Trophoblast cell (in vitro differentiated cells and primary cell): ENCODE measurements around the gene STXBP6. TPM values are rescaled to one million over a fixed set of nuclear protein-coding genes. Genes with fewer than 3 reads are reported as not detected.
A peak's percentile ranks its signal among the peaks of the same experiment; 100 is the strongest.

Experiments used
- DNase-seq, 2 donors: peaks; one replicate each; pipeline ENCODE4 v3.0.0-alpha.2; 2016
- H2AFZ ChIP-seq: 2 replicates; pipeline ENCODE4 v1.6.1; 2013; ENCODE audit warnings: low read length, moderate library complexity, mild to moderate bottlenecking; ENCODE audit not compliant: insufficient read depth, poor library complexity
- H2AK5ac ChIP-seq: 2 replicates; pipeline ENCODE4 v1.6.1; 2013; ENCODE audit warnings: mild to moderate bottlenecking, low read length
- H2BK120ac ChIP-seq: 2 replicates; pipeline ENCODE4 v1.6.1; 2013; ENCODE audit warnings: low read length, mild to moderate bottlenecking, moderate library complexity; ENCODE audit not compliant: insufficient read depth, poor library complexity
- H2BK12ac ChIP-seq: 2 replicates; pipeline ENCODE4 v1.6.1; 2013; ENCODE audit warnings: mild to moderate bottlenecking, low read length, moderate library complexity
- H2BK5ac ChIP-seq: 2 replicates; pipeline ENCODE4 v1.6.1; 2013; ENCODE audit warnings: low read length, low read depth, moderate library complexity, mild to moderate bottlenecking; ENCODE audit not compliant: poor library complexity
- H3K14ac ChIP-seq: 2 replicates; pipeline ENCODE4 v1.6.1; 2013; ENCODE audit warnings: mild to moderate bottlenecking, low read length
- H3K18ac ChIP-seq: 2 replicates; pipeline ENCODE4 v1.6.1; 2013; ENCODE audit warnings: mild to moderate bottlenecking, low read length
- H3K23ac ChIP-seq: 2 replicates; pipeline ENCODE4 v1.6.1; 2013; ENCODE audit warnings: low read length
- H3K27ac ChIP-seq: 2 replicates; pipeline ENCODE4 v1.5.1; 2013; ENCODE audit warnings: low read depth, mild to moderate bottlenecking, inconsistent platforms, low read length, moderate library complexity
- H3K27me3 ChIP-seq: 2 replicates; pipeline ENCODE4 v1.6.1; 2013; ENCODE audit warnings: inconsistent platforms, mild to moderate bottlenecking, low read length, moderate library complexity; ENCODE audit not compliant: insufficient read depth
- H3K36me3 ChIP-seq, 2 experiments: 1 replicate in 1 of 2; 2 replicates in 1 of 2; pipeline ENCODE4 v1.6.1; 2013; ENCODE audit warnings: low read length in 2 of 2, mild to moderate bottlenecking in 2 of 2, moderate library complexity in 1 of 2; ENCODE audit not compliant: insufficient read depth in 2 of 2, control insufficient read depth in 1 of 2
- H3K4ac ChIP-seq: 2 replicates; pipeline ENCODE4 v1.6.1; 2013; ENCODE audit warnings: low read depth, mild to moderate bottlenecking, low read length, moderate library complexity
- H3K4me1 ChIP-seq, 2 experiments: 1 replicate in 1 of 2; 2 replicates in 1 of 2; pipeline ENCODE4 v1.6.1; 2013; ENCODE audit warnings: low read length in 2 of 2, mild to moderate bottlenecking in 2 of 2, moderate library complexity in 1 of 2; ENCODE audit not compliant: insufficient read depth in 2 of 2, control insufficient read depth in 1 of 2
- H3K4me2 ChIP-seq: 2 replicates; pipeline ENCODE4 v1.6.1; 2013; ENCODE audit warnings: inconsistent platforms, mild to moderate bottlenecking, low read length, moderate library complexity
- H3K4me3 ChIP-seq: 2 replicates; pipeline ENCODE4 v1.5.1; 2013; ENCODE audit warnings: mild to moderate bottlenecking, low read depth, low read length, inconsistent platforms
- H3K79me1 ChIP-seq: one replicate; pipeline ENCODE4 v1.6.1; 2013; ENCODE audit warnings: low read length
- H3K79me2 ChIP-seq: 2 replicates; pipeline ENCODE4 v1.6.1; 2013; ENCODE audit warnings: low read length, mild to moderate bottlenecking; ENCODE audit not compliant: control insufficient read depth, insufficient read depth, poor library complexity
- H3K9ac ChIP-seq: 2 replicates; pipeline ENCODE4 v1.6.1; 2013; ENCODE audit warnings: mild to moderate bottlenecking, low read length
- H3K9me3 ChIP-seq: 2 replicates; pipeline ENCODE4 v1.6.1; 2013; ENCODE audit warnings: low read depth, mild to moderate bottlenecking, control low read depth, inconsistent platforms, low read length; ENCODE audit not compliant: insufficient read depth
- H4K12ac ChIP-seq: 2 replicates; pipeline ENCODE4 v1.6.1; 2013; ENCODE audit warnings: low read depth, mild to moderate bottlenecking, low read length, moderate library complexity
- H4K8ac ChIP-seq: 2 replicates; pipeline ENCODE4 v1.6.1; 2013; ENCODE audit warnings: low read depth, mild to moderate bottlenecking, low read length, moderate library complexity
- H4K91ac ChIP-seq: one replicate; pipeline ENCODE4 v1.6.1; 2013; ENCODE audit warnings: low read depth, mild to moderate bottlenecking, low read length, moderate library complexity
- WGBS: extraction: QIAGEN DNeasy Blood & Tissue Kit; methylation state at CpG from one replicate; pipeline ENCODE4 v1.1.7; 2013; ENCODE audit warnings: missing lambda C conversion rate; ENCODE audit not compliant: insufficient read length, insufficient coverage; ENCODE audit errors: extremely low coverage; 5-methylcytosine and 5-hydroxymethylcytosine counted together
- polyA plus RNA-seq: library from polyadenylated mRNA; stranded (reverse); fragments of 200-250 nt; gene quantifications from 2 replicates; pipeline ENCODE4 v1.2.3, GENCODE V29; 2013

STXBP6 gene
- polyA plus RNA-seq: 1.5 and 1.8 TPM in 2 replicates

DNA sequence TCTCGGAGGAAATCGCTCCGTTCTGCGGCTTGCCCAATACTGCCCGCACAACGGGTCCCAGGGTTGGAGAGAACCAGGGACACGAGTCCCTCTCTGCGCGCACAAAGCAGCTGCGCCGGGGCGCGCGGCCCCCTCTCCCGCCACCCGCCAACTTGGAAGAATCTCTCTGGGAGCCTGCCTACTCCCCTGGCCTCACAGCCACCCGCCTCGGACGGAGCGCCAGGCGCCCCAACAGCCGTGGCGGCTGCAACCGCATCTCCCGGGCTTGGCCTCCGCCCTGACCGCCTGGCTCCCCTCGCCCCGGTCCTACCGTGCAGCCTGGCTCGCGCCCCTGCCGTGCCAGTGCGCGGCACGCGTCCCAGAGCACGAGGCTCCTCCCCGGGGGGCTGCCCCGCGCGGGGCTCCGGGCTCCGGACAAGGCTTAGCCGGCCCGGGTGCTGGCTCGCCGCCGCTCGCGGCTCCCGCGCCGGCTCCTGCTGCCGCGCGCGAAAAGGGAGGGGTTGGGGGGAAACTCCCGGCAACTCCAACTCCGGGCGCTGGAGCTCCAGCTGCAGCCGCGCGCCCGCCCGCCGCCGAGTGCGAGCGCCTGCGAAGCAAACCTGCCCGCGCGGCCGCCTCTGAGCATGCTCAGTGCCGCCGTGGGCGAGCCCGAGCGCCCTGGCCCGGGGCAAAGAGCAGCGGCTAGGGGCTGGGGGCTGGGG lies at the start of gene STXBP6:
STXBP6 (minus strand) TSS at position 580 of the 701 bp plus-strand sequence. CDS start 75,329 bp downstream, outside the sequence.
- H3K4me3 ChIP-seq: peak within 1 kb of the TSS; percentile 80
- peak within 1 kb of the TSS; percentile 13 for H4K91ac ChIP-seq
- H2BK5ac ChIP-seq: no peak within 1 kb of the TSS
- H2AK5ac ChIP-seq: no peak within 1 kb of the TSS
- no peak within 1 kb of the TSS for H3K9ac ChIP-seq
- peak within 1 kb of the TSS; percentile 66 for H2AFZ ChIP-seq
- DNase-seq: peak in 1 of 2 donors; percentile 13
- no peak within 1 kb of the TSS for H3K27ac ChIP-seq
- no peak within 1 kb of the TSS for H2BK12ac ChIP-seq
- peaks cover 39% of the 10 kb centered on the region for H3K27me3 ChIP-seq
- WGBS: no CpG with 5 or more reads among the region's 82 CpGs
- no peaks in the 10 kb centered on the region for H3K36me3 ChIP-seq
- peak within 1 kb of the TSS; percentile 100 for H3K4me2 ChIP-seq
- H4K8ac ChIP-seq: peak within 1 kb of the TSS; percentile 53
- no peaks in the 10 kb centered on the region for H3K79me1 ChIP-seq
- no peak within 1 kb of the TSS for H3K23ac ChIP-seq
- H3K14ac ChIP-seq: no peak within 1 kb of the TSS
- no peak within 1 kb of the TSS for H3K4ac ChIP-seq
- H3K9me3 ChIP-seq: peaks cover 3% of the 10 kb centered on the region
- peaks cover 5 to 8% of the 10 kb centered on the region in 2 experiments for H3K4me1 ChIP-seq
- no peak within 1 kb of the TSS for H4K12ac ChIP-seq
- H3K18ac ChIP-seq: peak within 1 kb of the TSS; percentile 61
- H2BK120ac ChIP-seq: no peak within 1 kb of the TSS
- H3K79me2 ChIP-seq: no peaks in the 10 kb centered on the region

DNA sequence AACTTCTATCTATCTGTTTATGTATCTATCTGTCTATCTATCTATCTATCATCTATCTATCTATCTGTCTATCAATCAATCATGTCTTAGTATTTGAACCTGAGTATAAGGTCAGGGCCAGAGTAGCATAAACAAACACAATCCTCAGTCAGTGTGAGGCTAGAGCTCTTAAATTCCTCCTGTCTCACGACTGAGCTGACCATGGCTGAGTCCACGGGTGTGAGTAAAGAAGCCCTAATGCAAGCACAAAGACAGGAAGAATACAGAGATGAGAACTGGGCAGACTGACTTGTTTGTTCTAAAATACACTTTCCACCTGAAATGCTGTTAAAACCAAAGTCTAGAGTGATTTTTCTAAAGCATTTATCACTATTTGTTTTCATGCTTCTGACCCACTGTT lies 47.2 kb upstream of the STXBP6 start:
- Histone ChIP-seq H3K27me3 (no peaks in the 10 kb centered on the region), H3K4me1 (peaks cover 5 to 11% of the 10 kb centered on the region in 2 experiments), H2AK5ac (no peak overlapping the region), H2AFZ (no peak overlapping the region), H4K8ac (no peak overlapping the region), H3K23ac (no peak overlapping the region), H3K79me2 (no peaks in the 10 kb centered on the region), H3K9ac (no peak overlapping the region), H2BK12ac (no peak overlapping the region), H3K27ac (no peak overlapping the region), H2BK120ac (no peak overlapping the region), H3K18ac (no peak overlapping the region), H3K4me2 (no peak overlapping the region), H3K4me3 (no peak overlapping the region), H4K12ac (no peak overlapping the region), H3K79me1 (peaks cover 11% of the 10 kb centered on the region), H4K91ac (no peak overlapping the region), H3K14ac (no peak overlapping the region), H3K9me3 (no peaks in the 10 kb centered on the region), H2BK5ac (no peak overlapping the region), H3K36me3 (no peaks in the 10 kb centered on the region), H3K4ac (no peak overlapping the region)
- DNase-seq: no peak
- WGBS: no CpG with 5 or more reads among the region's 2 CpGs

- H2BK5ac ChIP-seq: no peak overlapping the region
- no peak overlapping the region for H3K14ac ChIP-seq
- no CpG with 5 or more reads among the region's 5 CpGs for WGBS
- peaks cover 7 to 11% of the 10 kb centered on the region in 2 experiments for H3K4me1 ChIP-seq
- no peak overlapping the region for H3K4ac ChIP-seq
- DNase-seq: no peak
- no peak overlapping the region for H2AFZ ChIP-seq
- no peak overlapping the region for H3K9ac ChIP-seq
- H2AK5ac ChIP-seq: peak overlapping the region; percentile 66
- H4K12ac ChIP-seq: no peak overlapping the region
- H4K91ac ChIP-seq: peak overlapping the region; percentile 8
- H3K79me1 ChIP-seq: peaks cover 13% of the 10 kb centered on the region
- H3K79me2 ChIP-seq: no peaks in the 10 kb centered on the region
- H4K8ac ChIP-seq: no peak overlapping the region
- H3K27ac ChIP-seq: no peak overlapping the region
- H3K36me3 ChIP-seq: no peaks in the 10 kb centered on the region
- H2BK120ac ChIP-seq: peak overlapping the region; percentile 46
- peak overlapping the region; percentile 50 for H2BK12ac ChIP-seq
- H3K27me3 ChIP-seq: no peaks in the 10 kb centered on the region
- no peaks in the 10 kb centered on the region for H3K9me3 ChIP-seq
- H3K4me2 ChIP-seq: no peak overlapping the region
- no peak overlapping the region for H3K18ac ChIP-seq
- peak overlapping the region; percentile 97 for H3K23ac ChIP-seq
- no peak overlapping the region for H3K4me3 ChIP-seq
Measured at GRCh38 chr14:25095736-25096437, 45.9 kb upstream of the STXBP6 start.

DNA sequence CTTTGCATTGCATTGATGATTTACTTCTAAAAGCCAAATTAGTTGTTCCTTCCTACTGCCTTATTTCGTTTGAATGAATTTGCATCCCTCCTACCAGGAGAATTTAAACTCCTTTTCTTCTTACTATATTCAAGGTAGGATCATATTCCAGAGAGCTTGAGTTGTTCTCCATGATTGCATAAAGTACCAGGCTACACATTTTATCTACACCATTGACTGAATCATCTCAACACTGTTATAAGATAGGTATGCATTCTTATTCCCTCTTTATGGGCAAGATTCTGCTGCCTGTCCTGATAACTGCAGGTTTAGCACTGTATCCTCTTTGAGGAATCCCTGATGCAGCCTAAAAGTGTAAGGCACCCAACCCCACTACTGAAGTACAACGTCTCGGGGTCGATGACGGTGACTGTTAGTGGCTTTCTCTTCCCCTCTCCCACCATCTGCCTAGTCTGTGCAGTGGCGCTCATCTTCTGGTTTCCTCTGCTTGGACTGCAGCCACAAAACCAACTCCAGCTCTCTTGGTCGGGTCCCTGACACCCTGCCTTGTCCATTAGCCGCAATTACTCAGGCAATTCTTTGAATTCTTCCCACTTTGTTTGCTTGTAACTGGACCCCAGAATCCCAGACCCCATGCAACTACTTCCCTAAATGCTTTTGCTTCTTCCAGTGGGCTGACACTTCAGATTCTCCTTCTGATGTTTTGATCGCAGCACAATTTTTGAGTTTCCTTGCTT lies 44.4 kb upstream of the STXBP6 start:
- DNase-seq: no peak
- no peak overlapping the region for H3K4me3 ChIP-seq
- peak overlapping the region; percentile 7 for H2BK12ac ChIP-seq
- H3K79me1 ChIP-seq: peaks cover 13% of the 10 kb centered on the region
- H2BK5ac ChIP-seq: no peak overlapping the region
- H3K23ac ChIP-seq: no peak overlapping the region
- no peak overlapping the region for H4K12ac ChIP-seq
- no CpG with 5 or more reads among the region's 9 CpGs for WGBS
- no peak overlapping the region for H2BK120ac ChIP-seq
- H3K9ac ChIP-seq: no peak overlapping the region
- no peak overlapping the region for H3K14ac ChIP-seq
- peak overlapping the region; percentile 3 for H3K27ac ChIP-seq
- H3K4me2 ChIP-seq: no peak overlapping the region
- no peak overlapping the region for H3K4ac ChIP-seq
- no peak overlapping the region for H2AFZ ChIP-seq
- no peak overlapping the region for H4K8ac ChIP-seq
- H3K4me1 ChIP-seq: peaks cover 7 to 11% of the 10 kb centered on the region in 2 experiments
- H2AK5ac ChIP-seq: no peak overlapping the region
- no peak overlapping the region for H4K91ac ChIP-seq
- no peaks in the 10 kb centered on the region for H3K27me3 ChIP-seq
- H3K79me2 ChIP-seq: no peaks in the 10 kb centered on the region
- H3K18ac ChIP-seq: no peak overlapping the region
- no peaks in the 10 kb centered on the region for H3K36me3 ChIP-seq
- no peaks in the 10 kb centered on the region for H3K9me3 ChIP-seq
